Ishikawa (cell line): ENCODE results near the gene KCNH3.

Experiments
- CEBPB ChIP-seq: IDR thresholded peaks from 2 replicates; pipeline ENCODE4 v1.6.1; 2012
- CREB1 ChIP-seq: IDR thresholded peaks from 2 replicates; pipeline ENCODE4 v1.6.1; 2012; ENCODE audit warnings: low read depth
- EGR1 ChIP-seq: IDR thresholded peaks from 2 replicates; pipeline ENCODE4 v1.6.1; 2012
- EP300 ChIP-seq: IDR thresholded peaks from 2 replicates; pipeline ENCODE4 v1.6.1; 2012; ENCODE audit warnings: borderline replicate concordance
- FOXM1 ChIP-seq: IDR thresholded peaks from 2 replicates; pipeline ENCODE4 v1.6.1; 2012; ENCODE audit warnings: low read depth, borderline replicate concordance
- MAX ChIP-seq: IDR thresholded peaks from 2 replicates; pipeline ENCODE4 v1.6.1; 2012
- NFIC ChIP-seq: IDR thresholded peaks from 2 replicates; pipeline ENCODE4 v1.6.1; 2012
- RAD21 ChIP-seq: IDR thresholded peaks from 2 replicates; pipeline ENCODE4 v1.6.1; 2012; ENCODE audit warnings: low read depth
- REST ChIP-seq: IDR thresholded peaks from 2 replicates; pipeline ENCODE4 v1.6.1; 2012; ENCODE audit warnings: low read depth, mild to moderate bottlenecking
- TAF1 ChIP-seq: IDR thresholded peaks from 2 replicates; pipeline ENCODE4 v1.6.1; 2012; ENCODE audit warnings: low read depth, mild to moderate bottlenecking
- TCF12 ChIP-seq: IDR thresholded peaks from 2 replicates; pipeline ENCODE4 v1.6.1; 2012; ENCODE audit warnings: low read depth
- TEAD4 ChIP-seq: IDR thresholded peaks from 2 replicates; pipeline ENCODE4 v1.6.1; 2012
- YY1 ChIP-seq: IDR thresholded peaks from 2 replicates; pipeline ENCODE4 v1.6.1; 2012; ENCODE audit warnings: low read depth
- ZBTB7A ChIP-seq: IDR thresholded peaks from 2 replicates; pipeline ENCODE4 v1.6.1; 2012; ENCODE audit warnings: low read depth
- TF ChIP-seq, protein P1 (sequence below): IDR thresholded peaks from 2 replicates; pipeline ENCODE4 v1.6.1; 2012

KCNH3 gene

DNA sequence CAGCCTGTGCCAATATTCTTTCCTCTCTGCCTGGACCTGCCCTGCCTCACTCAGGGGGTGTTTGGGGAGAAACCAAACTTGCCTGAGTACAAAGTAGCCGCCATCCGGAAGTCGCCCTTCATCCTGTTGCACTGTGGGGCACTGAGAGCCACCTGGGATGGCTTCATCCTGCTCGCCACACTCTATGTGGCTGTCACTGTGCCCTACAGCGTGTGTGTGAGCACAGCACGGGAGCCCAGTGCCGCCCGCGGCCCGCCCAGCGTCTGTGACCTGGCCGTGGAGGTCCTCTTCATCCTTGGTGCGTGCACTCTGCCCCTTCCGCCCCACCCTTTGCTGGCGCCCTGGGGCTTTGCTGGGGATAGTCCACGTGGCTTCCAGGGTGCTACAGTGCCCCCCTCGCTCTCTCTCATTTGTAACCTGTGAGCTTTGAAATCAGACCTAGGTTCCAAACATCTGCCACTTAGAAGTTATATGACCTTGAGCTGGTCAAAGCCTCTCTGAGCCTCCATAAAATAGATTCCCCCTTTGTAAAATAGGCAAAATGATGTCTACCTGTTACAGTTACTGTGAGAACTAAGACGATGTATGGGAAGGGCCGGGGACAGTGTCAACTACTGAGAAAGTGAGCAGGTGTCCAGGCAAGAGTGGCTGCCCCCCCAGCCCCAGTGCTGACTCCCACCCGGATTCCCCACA is 4.5 kb downstream of the KCNH3 start:
- TF ChIP-seq CEBPB (no peak), MAX (no peak), YY1 (no peak), RAD21 (no peak), FOXM1 (no peak), TCF12 (no peak), EGR1 (no peak), EP300 (no peak), NFIC (no peak), TEAD4 (no peak), TAF1 (no peak), ZBTB7A (no peak), CREB1 (no peak), REST (no peak)
- TF ChIP-seq, protein P1, sequence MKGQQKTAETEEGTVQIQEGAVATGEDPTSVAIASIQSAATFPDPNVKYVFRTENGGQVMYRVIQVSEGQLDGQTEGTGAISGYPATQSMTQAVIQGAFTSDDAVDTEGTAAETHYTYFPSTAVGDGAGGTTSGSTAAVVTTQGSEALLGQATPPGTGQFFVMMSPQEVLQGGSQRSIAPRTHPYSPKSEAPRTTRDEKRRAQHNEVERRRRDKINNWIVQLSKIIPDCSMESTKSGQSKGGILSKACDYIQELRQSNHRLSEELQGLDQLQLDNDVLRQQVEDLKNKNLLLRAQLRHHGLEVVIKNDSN = no peak

GRCh38 chr12:49543914-49544815 is 5.3 kb downstream of the KCNH3 start:
- TF ChIP-seq EP300 = no peak
- TF ChIP-seq REST = no peak
- no peak for TF ChIP-seq ZBTB7A
- no peak for TF ChIP-seq YY1
- TF ChIP-seq TCF12 = no peak
- no peak for TF ChIP-seq RAD21
- TF ChIP-seq TAF1 = no peak
- no peak for TF ChIP-seq CEBPB
- TF ChIP-seq, protein P1 = no peak
- no peak for TF ChIP-seq TEAD4
- TF ChIP-seq MAX = no peak
- no peak for TF ChIP-seq FOXM1
- no peak for TF ChIP-seq NFIC
- TF ChIP-seq EGR1 = no peak
- TF ChIP-seq CREB1 = no peak

DNA sequence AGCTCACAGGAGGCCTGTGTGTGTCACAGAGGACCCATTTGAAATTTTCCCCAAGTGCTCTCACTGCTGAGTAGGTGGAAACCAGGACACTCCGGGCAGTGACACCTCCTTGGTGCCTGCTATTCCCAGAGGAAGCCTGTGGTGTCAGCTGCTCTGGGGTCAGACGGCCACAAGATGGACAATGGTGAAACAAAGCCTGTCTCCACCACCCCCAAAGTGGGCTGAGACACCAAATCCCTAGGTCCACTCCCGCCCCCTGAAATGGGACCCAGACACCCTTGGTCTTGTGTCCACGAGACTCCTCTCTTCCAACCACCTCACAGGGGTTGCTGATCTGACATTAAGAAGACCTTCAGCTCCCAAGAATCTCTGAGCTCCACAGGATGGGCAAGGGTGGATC is 7.0 kb downstream of the KCNH3 start:
- TF ChIP-seq NFIC = no peak
- no peak for TF ChIP-seq EGR1
- TF ChIP-seq TEAD4 = no peak
- TF ChIP-seq ZBTB7A = no peak
- no peak for TF ChIP-seq EP300
- TF ChIP-seq TCF12 = no peak
- TF ChIP-seq CREB1 = no peak
- no peak for TF ChIP-seq MAX
- TF ChIP-seq, protein P1 = no peak
- TF ChIP-seq RAD21 = no peak
- no peak for TF ChIP-seq FOXM1
- no peak for TF ChIP-seq CEBPB

DNA sequence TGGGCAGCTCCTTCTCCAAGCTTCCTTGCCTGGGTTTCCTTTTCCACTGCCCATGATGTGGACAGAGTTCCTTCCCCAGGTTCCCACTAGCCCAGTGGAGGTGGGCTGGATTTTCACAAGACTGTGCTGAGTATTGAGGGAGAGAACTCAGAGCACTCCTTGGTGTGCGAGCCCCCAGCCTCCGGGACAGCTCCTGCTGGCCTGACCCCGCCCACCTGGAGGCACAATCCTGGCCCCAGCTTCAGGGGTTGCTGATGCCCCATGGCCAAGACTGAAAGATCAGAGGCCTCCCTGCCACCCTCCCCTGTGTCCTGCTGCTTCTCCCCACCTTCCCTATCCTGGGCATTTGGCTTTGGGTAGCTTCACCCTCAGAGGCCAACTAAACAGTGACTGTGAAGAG is 7.7 kb downstream of the KCNH3 start:
- TF ChIP-seq YY1 (no peak), REST (no peak), MAX (no peak), TCF12 (no peak), CREB1 (no peak), FOXM1 (no peak), EGR1 (no peak), TEAD4 (no peak), RAD21 (no peak), TAF1 (no peak)
- TF ChIP-seq, protein P1 = no peak
